SU-DHL-6 (cell line): ENCODE data around the gene ARHGAP6.

ENCODE experiments used
- EZH2phosphoT487 ChIP-seq: fragments of 200-600 bp; sonication (generic), shearing (Covaris generic); conservative IDR thresholded peaks from 2 replicates; pipeline ENCODE4 v1.6.1; 2018; ENCODE audit warnings: mild to moderate bottlenecking, antibody characterized with exemption, low read length, moderate library complexity, mixed read lengths
- TF ChIP-seq, protein P1 (sequence below): fragments of 200-600 bp; sonication (generic); IDR thresholded peaks from one replicate; pipeline ENCODE4 v1.5.1; 2017; ENCODE audit warnings: antibody characterized with exemption, mild to moderate bottlenecking, low read length, moderate library complexity; ENCODE audit not compliant: insufficient read depth, poor library complexity, severe bottlenecking

DNA sequence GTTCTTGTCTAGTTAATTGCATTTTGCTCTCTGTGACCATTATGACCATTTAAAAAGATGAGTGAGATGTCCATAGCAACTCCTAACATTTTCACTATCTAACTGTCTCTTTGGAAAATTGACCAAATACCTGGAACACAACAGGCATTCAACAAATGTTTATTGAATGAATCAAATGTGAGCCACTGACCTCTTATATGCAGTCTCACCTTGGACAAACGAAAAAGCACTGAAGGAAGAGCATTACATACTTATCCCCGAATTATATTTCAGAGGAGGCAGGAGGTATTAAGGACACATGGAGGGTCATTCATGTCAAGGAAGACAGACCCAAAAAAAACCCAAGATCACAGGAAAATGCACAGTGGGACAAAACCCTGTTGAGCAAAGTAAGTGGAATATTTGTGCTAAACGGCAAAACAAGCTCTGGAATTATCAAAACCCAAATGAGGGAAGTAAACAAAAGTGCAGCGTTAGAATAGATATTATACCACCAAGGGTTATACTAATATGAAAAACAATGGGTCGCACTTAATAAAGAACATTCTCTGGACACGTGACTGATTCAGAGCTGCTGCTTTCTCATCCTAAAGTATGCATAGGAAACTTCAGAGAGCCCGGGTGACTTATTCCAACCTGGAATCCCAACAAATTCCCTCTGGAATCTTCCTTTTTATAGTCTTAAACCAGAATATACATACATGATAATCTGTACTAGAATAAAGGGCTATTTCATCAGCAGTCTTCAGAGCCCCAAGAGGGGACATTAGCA lies 240.6 kb downstream of the ARHGAP6 start:
- TF ChIP-seq, protein P1, sequence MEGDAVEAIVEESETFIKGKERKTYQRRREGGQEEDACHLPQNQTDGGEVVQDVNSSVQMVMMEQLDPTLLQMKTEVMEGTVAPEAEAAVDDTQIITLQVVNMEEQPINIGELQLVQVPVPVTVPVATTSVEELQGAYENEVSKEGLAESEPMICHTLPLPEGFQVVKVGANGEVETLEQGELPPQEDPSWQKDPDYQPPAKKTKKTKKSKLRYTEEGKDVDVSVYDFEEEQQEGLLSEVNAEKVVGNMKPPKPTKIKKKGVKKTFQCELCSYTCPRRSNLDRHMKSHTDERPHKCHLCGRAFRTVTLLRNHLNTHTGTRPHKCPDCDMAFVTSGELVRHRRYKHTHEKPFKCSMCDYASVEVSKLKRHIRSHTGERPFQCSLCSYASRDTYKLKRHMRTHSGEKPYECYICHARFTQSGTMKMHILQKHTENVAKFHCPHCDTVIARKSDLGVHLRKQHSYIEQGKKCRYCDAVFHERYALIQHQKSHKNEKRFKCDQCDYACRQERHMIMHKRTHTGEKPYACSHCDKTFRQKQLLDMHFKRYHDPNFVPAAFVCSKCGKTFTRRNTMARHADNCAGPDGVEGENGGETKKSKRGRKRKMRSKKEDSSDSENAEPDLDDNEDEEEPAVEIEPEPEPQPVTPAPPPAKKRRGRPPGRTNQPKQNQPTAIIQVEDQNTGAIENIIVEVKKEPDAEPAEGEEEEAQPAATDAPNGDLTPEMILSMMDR, result no peak
- no peak for TF ChIP-seq EZH2phosphoT487
